Retinal pigment epithelial cell (primary cell): ENCODE data around the gene NOS3.
A peak's percentile ranks its signal among the peaks of the same experiment; 100 is the strongest.
"Not testable (repeated sequence)": the region's sequence is repeated elsewhere in the genome, so short reads cannot be mapped to it uniquely, and the experiment has no call there.

Experiments used
- DNase-seq: peaks from one replicate; pipeline ENCODE4 v3.0.0-alpha.2; 2010; ENCODE audit warnings: low read depth
- H3K4me3 ChIP-seq: 2 replicates; pipeline ENCODE4 v1.5.1; 2011; ENCODE audit warnings: mild to moderate bottlenecking, low read length, control low read depth, moderate library complexity
- CTCF ChIP-seq: conservative IDR thresholded peaks from 2 replicates; pipeline ENCODE4 v1.5.1; 2011; ENCODE audit warnings: low read depth, low read length, control low read depth, inconsistent platforms

The NOS3 gene

GRCh38 chr7:151035026-151035717, 44.4 kb downstream of the NOS3 start:
- TF ChIP-seq CTCF: no peak

GRCh38 chr7:151035902-151036301, 45.1 kb downstream of the NOS3 start:
- TF ChIP-seq CTCF: no peak
- DNase-seq: no peak
- no peak overlapping the region for H3K4me3 ChIP-seq

More at GRCh38 chr7:151035026-151035717, 44.4 kb downstream of the NOS3 start:
- no peak for DNase-seq
- H3K4me3 ChIP-seq: no peak overlapping the region

DNA sequence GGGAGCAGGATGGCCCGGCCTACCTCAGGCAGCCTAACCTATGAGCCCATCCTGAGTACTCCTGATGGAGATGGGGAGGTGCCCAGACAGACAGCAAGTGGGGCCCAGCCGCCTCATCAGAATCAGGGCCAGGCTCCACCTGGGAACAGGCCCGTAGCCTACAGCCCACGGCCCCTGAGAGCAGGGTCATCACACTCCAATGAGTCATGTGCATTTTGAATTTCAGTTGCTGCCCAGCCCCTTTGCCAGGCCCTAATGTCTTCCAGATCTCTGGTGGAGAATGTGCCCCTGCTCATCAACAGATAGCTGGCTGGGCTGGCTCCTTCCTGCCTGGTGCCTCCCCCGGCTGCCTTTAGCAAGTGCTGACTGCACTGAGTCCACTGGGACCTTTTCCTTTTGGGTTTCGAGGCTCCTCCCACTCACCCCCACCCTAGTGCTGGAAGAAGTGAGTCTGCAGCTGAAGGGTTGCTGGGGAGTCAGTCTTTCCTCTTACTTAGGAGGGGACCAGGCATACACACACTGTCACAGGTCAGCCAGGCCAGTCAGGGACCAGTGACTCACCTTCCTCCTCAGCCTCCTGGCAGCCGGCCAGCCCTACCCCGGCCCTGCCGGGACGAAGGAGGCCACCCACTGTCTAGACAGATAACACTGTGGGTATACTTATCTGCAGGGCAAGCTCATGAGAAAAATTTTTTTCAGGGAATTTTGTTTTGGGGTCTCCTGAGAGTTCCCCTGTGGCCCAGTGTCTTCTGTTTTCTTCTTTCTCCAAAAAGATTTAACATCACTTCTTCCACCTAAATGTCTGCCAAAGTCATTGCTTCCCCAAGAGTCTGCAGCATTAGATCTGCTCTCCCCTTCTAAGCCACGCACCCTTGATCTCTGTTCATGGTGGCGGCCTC, 48.4 kb downstream of the NOS3 start:
- no peak for TF ChIP-seq CTCF
- DNase-seq: peak; percentile 80
- H3K4me3 ChIP-seq: no peak overlapping the region

DNA sequence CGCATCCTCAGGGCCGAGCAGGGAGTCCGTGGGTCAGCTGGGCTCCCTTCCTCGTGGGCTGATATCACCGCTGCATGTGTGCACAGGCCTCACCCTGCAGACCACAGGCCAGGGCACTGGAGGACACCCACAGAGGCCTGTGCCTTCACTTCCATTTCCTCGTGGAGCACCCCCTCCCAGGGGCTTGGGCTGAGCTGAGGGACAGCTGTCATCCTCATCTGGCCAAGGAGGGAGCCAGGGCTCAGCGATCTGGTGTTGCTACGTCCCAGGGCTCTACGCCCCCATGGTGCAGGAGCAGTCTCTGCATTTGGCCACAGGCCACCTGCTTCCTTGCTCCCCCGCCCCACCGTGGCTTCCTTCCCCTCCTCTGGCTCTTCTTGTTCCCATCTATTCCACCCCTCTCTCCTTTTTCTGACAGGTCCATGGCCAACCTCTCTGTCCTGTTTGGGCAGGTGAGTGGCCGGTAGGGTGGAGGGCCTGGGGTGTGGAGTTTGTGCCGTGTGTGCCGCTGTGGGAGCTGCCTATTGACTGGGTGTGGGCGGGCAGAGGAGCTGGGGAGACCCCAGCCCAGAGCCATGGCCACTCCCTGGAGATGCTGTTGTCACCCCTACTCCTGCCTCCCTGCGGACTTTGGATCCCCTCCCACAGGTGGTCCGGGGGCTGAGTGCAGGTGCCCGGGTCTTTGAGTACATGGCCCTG, 49.2 kb downstream of the NOS3 start:
- DNase-seq: no peak
- TF ChIP-seq CTCF: no peak
- no peak overlapping the region for H3K4me3 ChIP-seq

- H3K4me3 ChIP-seq: no peak overlapping the region
- DNase-seq: no peak
- TF ChIP-seq CTCF: no peak
These were observed 50.0 kb downstream of the NOS3 start for GRCh38 chr7:151040616-151041375.

GRCh38 chr7:151043449-151043848, 52.6 kb downstream of the NOS3 start:
- not testable (repeated sequence) for H3K4me3 ChIP-seq, DNase-seq

- no peak overlapping the region for H3K4me3 ChIP-seq
- no peak for DNase-seq
- TF ChIP-seq CTCF: no peak
These were observed 53.1 kb downstream of the NOS3 start for GRCh38 chr7:151043959-151044358.
